ENCODE results near the gene UBA5. TPM values are rescaled to one million over a fixed set of nuclear protein-coding genes. Genes with fewer than 3 reads are reported as not detected.

UBA5 gene
- total and polyA plus RNA-seq, 2 of the 13 experiments (the other 11 are each of a cell fraction or from before 2014, with no cell fraction given), result 30.2 to 46.8 TPM

DNA sequence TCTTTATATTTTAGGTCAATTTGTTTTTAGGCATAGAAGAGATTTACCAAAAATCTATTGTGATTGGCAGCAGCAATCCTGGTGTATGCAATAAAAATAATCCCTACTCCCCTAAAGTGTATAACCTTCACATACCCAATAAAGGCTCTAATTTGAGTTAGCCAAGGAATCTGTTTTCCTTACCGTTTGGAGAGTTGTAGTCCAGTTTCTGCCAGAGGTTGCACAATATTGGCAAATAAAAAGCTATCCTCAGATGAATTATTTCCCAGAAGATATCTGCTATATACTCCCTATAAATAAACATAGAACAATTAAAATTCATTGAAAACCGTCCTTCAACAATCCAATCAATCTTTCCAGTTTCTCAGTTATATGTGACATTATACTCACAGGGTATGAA is 32.0 kb upstream of the UBA5 start:
- Histone ChIP-seq H3K4me3 (replicated peaks in 1 of 3; ENCODE audit: insufficient read depth in 1 of 3, low read depth in 2 of 3, low read length in 3 of 3) (no peak overlapping the region), H3K27me3 (ENCODE audit: control insufficient read depth in 1 of 2, insufficient read depth in 2 of 2, low read length in 2 of 2) (no peaks in the 10 kb centered on the region), H3K9ac (ENCODE audit: insufficient read depth, low read depth, low read length) (no peak overlapping the region), H3K9me3 (ENCODE audit: low read length) (no peaks in the 10 kb centered on the region), H2AFZ (ENCODE audit: low read length) (no peak overlapping the region), H3K36me3 (replicated peaks in 1 of 2; ENCODE audit: control insufficient read depth in 1 of 2, insufficient read depth in 2 of 2, low read length in 2 of 2) (peaks cover 8 to 26% of the 10 kb centered on the region in 2 experiments), H3K79me2 (ENCODE audit: insufficient read depth, low read length) (no peaks in the 10 kb centered on the region), H4K20me1 (ENCODE audit: insufficient read depth, low read length) (no peaks in the 10 kb centered on the region), H3K4me2 (ENCODE audit: low read depth, low read length) (no peak overlapping the region), H3K4me1 (ENCODE audit: insufficient read depth, low read length) (no peaks in the 10 kb centered on the region), H3K27ac (ENCODE audit: extremely low read length, insufficient read depth, low read length) (no peak overlapping the region)
- DNase-seq (ENCODE audit: low spot score) (no peak), ATAC-seq (no peak), FAIRE-seq (no peak)
- TF ChIP-seq, protein P1, sequence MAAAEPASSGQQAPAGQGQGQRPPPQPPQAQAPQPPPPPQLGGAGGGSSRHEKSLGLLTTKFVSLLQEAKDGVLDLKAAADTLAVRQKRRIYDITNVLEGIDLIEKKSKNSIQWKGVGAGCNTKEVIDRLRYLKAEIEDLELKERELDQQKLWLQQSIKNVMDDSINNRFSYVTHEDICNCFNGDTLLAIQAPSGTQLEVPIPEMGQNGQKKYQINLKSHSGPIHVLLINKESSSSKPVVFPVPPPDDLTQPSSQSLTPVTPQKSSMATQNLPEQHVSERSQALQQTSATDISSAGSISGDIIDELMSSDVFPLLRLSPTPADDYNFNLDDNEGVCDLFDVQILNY (CRISPR knock-in tag; conservative IDR thresholded peaks at IDR 0.05), result no peak
- WGBS (ENCODE audit: low lambda C conversion rate), result 92% methylated on average over 2 of the region's 2 CpGs
- intact Hi-C loops (cut with micrococcal nuclease; ENCODE audit: unreplicated experiment), result no loop called here
- in situ Hi-C loops (cut with HindIII; ENCODE audit: extremely low pct_ligation_motif_present, low pct_unique_long_range_greater_than_20kb), result no loop called here
- ChIA-PET POLR2A (no interaction called here), CTCF (ENCODE audit: low intra/inter-chr PET ratio, low total read pairs) (no interaction called here)
- no TSS peak for BruUV-seq (replicated peaks)

DNA sequence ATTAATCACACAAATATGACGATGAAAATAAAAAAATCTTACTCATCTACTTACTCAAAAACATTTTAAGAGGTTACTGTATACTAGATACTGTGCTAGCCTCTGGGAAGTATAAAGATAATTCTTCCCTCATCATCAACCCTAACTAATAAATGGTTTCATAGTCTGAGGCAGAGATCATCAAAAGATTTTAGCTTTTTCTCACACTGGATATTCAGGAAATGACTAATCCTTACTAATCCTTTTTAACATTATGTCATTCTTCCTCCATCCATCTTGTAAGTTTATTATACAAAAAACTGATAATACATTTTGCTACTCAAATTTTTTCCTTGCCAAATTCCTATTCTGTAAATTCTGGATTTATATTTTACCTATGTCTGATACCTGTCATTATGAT is 30.2 kb upstream of the UBA5 start:
- no peak overlapping the region for H2AFZ ChIP-seq (ENCODE audit: low read length)
- no peak for ATAC-seq
- intact Hi-C loops (cut with micrococcal nuclease; ENCODE audit: unreplicated experiment), result no loop called here
- H3K27ac ChIP-seq (ENCODE audit: extremely low read length, insufficient read depth, low read length), result no peak overlapping the region
- 95% methylated on average over 1 of the region's 1 CpG for WGBS (ENCODE audit: low lambda C conversion rate)
- no peak for DNase-seq (ENCODE audit: low spot score)
- no peak overlapping the region for H3K4me3 ChIP-seq (replicated peaks in 1 of 3; ENCODE audit: insufficient read depth in 1 of 3, low read depth in 2 of 3, low read length in 3 of 3)
- H3K9ac ChIP-seq (ENCODE audit: insufficient read depth, low read depth, low read length), result no peak overlapping the region
- H3K4me2 ChIP-seq (ENCODE audit: low read depth, low read length), result no peak overlapping the region
- no peak for FAIRE-seq
- H3K9me3 ChIP-seq (ENCODE audit: low read length), result no peaks in the 10 kb centered on the region
- in situ Hi-C loops (cut with HindIII; ENCODE audit: extremely low pct_ligation_motif_present, low pct_unique_long_range_greater_than_20kb), result no loop called here
- BruUV-seq (replicated peaks), result no TSS peak
- ChIA-PET CTCF (ENCODE audit: low intra/inter-chr PET ratio, low total read pairs) (no interaction called here), POLR2A (no interaction called here)
- H3K27me3 ChIP-seq (ENCODE audit: control insufficient read depth in 1 of 2, insufficient read depth in 2 of 2, low read length in 2 of 2), result no peaks in the 10 kb centered on the region
- no peak for TF ChIP-seq DMAP1 (CRISPR knock-in tag; IDR thresholded peaks at IDR 0.05)
- TF ChIP-seq FOSL2 (CRISPR knock-in tag; IDR thresholded peaks at IDR 0.05), result no peak
- no peak for TF ChIP-seq ZNF496 (CRISPR knock-in tag; IDR thresholded peaks at IDR 0.05; ENCODE audit: insufficient replicate concordance)
- no peaks in the 10 kb centered on the region for H3K79me2 ChIP-seq (ENCODE audit: insufficient read depth, low read length)
- no peaks in the 10 kb centered on the region for H3K4me1 ChIP-seq (ENCODE audit: insufficient read depth, low read length)
- H3K36me3 ChIP-seq (replicated peaks in 1 of 2; ENCODE audit: control insufficient read depth in 1 of 2, insufficient read depth in 2 of 2, low read length in 2 of 2), result peaks cover 8 to 23% of the 10 kb centered on the region in 2 experiments
- no peaks in the 10 kb centered on the region for H4K20me1 ChIP-seq (ENCODE audit: insufficient read depth, low read length)

Data from HepG2 (cell line).